Retinal pigment epithelial cell (primary cell): Measurements from ENCODE around the gene SAP30BP.

ENCODE experiments used
- DNase-seq: peaks from one replicate; pipeline ENCODE4 v3.0.0-alpha.2; 2010; ENCODE audit warnings: low read depth
- H3K4me3 ChIP-seq: 2 replicates; pipeline ENCODE4 v1.5.1; 2011; ENCODE audit warnings: mild to moderate bottlenecking, low read length, control low read depth, moderate library complexity
- CTCF ChIP-seq: conservative IDR thresholded peaks from 2 replicates; pipeline ENCODE4 v1.5.1; 2011; ENCODE audit warnings: low read depth, low read length, control low read depth, inconsistent platforms

Gene SAP30BP

GRCh38 chr17:75707079-75707571 is 40.0 kb downstream of the SAP30BP start:
- H3K4me3 ChIP-seq: no peak overlapping the region
- no peak for TF ChIP-seq CTCF
- no peak for DNase-seq

- DNase-seq: no peak
- no peak for TF ChIP-seq CTCF
- H3K4me3 ChIP-seq: no peak overlapping the region
Observed at GRCh38 chr17:75712446-75712845, 45.3 kb downstream of the SAP30BP start.

- TF ChIP-seq CTCF: no peak
- no peak overlapping the region for H3K4me3 ChIP-seq
- no peak for DNase-seq
Observed at GRCh38 chr17:75719732-75720131, 52.6 kb downstream of the SAP30BP start.

- H3K4me3 ChIP-seq: peak within 1 kb of the TSS; percentile 56
- TF ChIP-seq CTCF: no peak
- peak; percentile 52 for DNase-seq
Observed at GRCh38 chr17:75720656-75721462, 53.7 kb downstream of the SAP30BP start, which contains the start of gene ITGB4. ITGB4 (plus strand) TSS chr17:75721459; CDS start chr17:75724704, 3,245 bp downstream.

GRCh38 chr17:75721463-75722011 is 54.4 kb downstream of the SAP30BP start:
- H3K4me3 ChIP-seq: peak overlapping the region; percentile 56
- DNase-seq: no peak
- no peak for TF ChIP-seq CTCF

GRCh38 chr17:75722076-75722475 is 54.9 kb downstream of the SAP30BP start:
- peak; percentile 16 for TF ChIP-seq CTCF

More at GRCh38 chr17:75722076-75722475, 54.9 kb downstream of the SAP30BP start:
- DNase-seq: no peak
- peak overlapping the region; percentile 56 for H3K4me3 ChIP-seq
